Cardiac muscle cell (in vitro differentiated cells and primary cell): ENCODE measurements around the gene DIAPH1. TPM values are rescaled to one million over a fixed set of nuclear protein-coding genes. Genes with fewer than 3 reads are reported as not detected.
A peak's percentile ranks its signal among the peaks of the same experiment; 100 is the strongest.

ENCODE experiments used
- DNase-seq, 2 donors: peaks; one replicate each; pipeline versions ENCODE4 v3.0.0 to v3.0.0-alpha.2; 2010 to 2017; ENCODE audit warnings: low read depth in 1 of 2, low spot score in 1 of 2
- H3K27ac ChIP-seq: fragments of 200-600 bp; sonication (generic); 2 replicates; pipeline ENCODE4 v1.5.1; 2016
- H3K27me3 ChIP-seq: fragments of 200-600 bp; sonication (generic); 2 replicates; pipeline ENCODE4 v1.6.0; 2016; ENCODE audit warnings: control low read depth
- H3K36me3 ChIP-seq: fragments of 200-600 bp; sonication (generic); 2 replicates; pipeline ENCODE4 v1.5.1; 2016; ENCODE audit warnings: control low read depth
- H3K4me1 ChIP-seq: fragments of 200-600 bp; sonication (generic); 2 replicates; pipeline ENCODE4 v1.8.1; 2017; ENCODE audit warnings: low read depth, mild to moderate bottlenecking, mixed run types
- H3K4me3 ChIP-seq: fragments of 200-600 bp; sonication (generic); 2 replicates; pipeline ENCODE4 v1.5.1; 2016; ENCODE audit warnings: mild to moderate bottlenecking
- H3K9me3 ChIP-seq: fragments of 200-600 bp; sonication (generic); 2 replicates; pipeline ENCODE4 v1.5.1; 2017; ENCODE audit warnings: low read depth, mild to moderate bottlenecking, control low read depth
- polyA plus RNA-seq: library from polyadenylated mRNA; unstranded; fragments of >200 nt; fragmentation: Nextera tagmentation; extraction: Ambion mirVana; gene quantifications from 2 replicates; pipeline ENCODE4 v1.2.1, GENCODE V29; 2016
- total RNA-seq: library from RNA; depleted of rRNA; stranded (reverse); fragments of >200 nt; gene quantifications from 2 replicates; pipeline ENCODE4 v1.2.3, GENCODE V29; 2016
- TF ChIP-seq, protein P1 (sequence below): IDR thresholded peaks from 2 replicates; pipeline ENCODE4 v1.5.1; 2012; ENCODE audit warnings: low read depth, mild to moderate bottlenecking, low read length

The DIAPH1 gene
- total and polyA plus RNA-seq, 2 experiments from 2014 or later, result 24.0 to 24.4 TPM

DNA sequence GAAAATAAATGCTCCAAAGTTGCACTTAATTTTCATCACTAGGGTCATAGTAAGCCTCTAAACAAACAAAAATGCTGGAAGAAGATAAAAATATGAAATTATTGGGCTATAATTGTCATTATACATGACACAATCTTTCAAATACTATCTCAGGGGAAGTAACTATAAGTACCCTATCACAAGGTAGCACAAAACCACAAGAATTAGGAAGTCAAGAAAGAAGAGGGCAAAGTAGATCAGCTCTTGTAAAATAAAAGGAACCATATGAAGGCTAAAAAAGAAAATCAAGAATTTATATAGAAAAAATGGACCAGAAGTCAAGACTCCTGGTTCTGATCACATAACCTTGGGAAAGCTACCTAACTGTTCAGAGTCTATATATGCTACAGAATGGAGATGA lies 48.1 kb downstream of the DIAPH1 start:
- Histone ChIP-seq H3K27me3 (no peaks in the 10 kb centered on the region), H3K4me3 (no peak overlapping the region), H3K9me3 (no peaks in the 10 kb centered on the region), H3K36me3 (peaks cover 12% of the 10 kb centered on the region), H3K27ac (no peak overlapping the region), H3K4me1 (no peaks in the 10 kb centered on the region)
- DNase-seq, result no peak
- TF ChIP-seq, protein P1, sequence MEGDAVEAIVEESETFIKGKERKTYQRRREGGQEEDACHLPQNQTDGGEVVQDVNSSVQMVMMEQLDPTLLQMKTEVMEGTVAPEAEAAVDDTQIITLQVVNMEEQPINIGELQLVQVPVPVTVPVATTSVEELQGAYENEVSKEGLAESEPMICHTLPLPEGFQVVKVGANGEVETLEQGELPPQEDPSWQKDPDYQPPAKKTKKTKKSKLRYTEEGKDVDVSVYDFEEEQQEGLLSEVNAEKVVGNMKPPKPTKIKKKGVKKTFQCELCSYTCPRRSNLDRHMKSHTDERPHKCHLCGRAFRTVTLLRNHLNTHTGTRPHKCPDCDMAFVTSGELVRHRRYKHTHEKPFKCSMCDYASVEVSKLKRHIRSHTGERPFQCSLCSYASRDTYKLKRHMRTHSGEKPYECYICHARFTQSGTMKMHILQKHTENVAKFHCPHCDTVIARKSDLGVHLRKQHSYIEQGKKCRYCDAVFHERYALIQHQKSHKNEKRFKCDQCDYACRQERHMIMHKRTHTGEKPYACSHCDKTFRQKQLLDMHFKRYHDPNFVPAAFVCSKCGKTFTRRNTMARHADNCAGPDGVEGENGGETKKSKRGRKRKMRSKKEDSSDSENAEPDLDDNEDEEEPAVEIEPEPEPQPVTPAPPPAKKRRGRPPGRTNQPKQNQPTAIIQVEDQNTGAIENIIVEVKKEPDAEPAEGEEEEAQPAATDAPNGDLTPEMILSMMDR, result no peak

DNA sequence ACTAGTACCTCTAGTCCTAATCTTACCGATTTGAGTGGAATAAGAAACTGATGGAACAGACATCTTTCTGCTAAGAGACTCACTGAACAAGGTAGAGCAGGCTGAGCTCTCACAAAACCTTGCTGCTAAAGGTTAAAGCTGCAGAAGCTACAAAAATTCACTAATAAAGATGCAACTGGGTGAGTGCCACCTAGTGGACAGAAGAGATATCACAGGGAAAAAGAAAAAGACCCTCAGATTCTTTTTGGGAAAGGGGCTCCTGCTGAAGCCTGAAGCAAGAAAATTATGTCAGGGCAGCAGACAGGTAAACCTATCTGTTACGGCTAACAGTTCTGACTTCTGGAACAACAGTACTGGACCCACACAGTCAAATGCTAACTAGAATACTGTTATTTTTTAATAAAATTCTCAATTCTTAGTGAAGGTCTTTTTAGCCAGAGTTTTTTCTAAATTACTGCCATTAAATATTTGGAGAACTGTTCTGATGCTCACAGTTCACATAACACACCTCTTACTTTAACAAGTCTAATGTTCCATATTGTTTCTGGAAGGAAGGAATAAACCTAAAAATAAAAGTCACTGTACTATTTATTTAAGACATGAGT lies 51.2 kb downstream of the DIAPH1 start:
- TF ChIP-seq, protein P1, result peak; percentile 85
- Histone ChIP-seq H3K36me3 (no peaks in the 10 kb centered on the region), H3K4me1 (no peaks in the 10 kb centered on the region), H3K9me3 (no peaks in the 10 kb centered on the region), H3K27ac (no peak overlapping the region), H3K4me3 (no peak overlapping the region), H3K27me3 (no peaks in the 10 kb centered on the region)
- peak; percentile 29 to 31 for DNase-seq

DNA sequence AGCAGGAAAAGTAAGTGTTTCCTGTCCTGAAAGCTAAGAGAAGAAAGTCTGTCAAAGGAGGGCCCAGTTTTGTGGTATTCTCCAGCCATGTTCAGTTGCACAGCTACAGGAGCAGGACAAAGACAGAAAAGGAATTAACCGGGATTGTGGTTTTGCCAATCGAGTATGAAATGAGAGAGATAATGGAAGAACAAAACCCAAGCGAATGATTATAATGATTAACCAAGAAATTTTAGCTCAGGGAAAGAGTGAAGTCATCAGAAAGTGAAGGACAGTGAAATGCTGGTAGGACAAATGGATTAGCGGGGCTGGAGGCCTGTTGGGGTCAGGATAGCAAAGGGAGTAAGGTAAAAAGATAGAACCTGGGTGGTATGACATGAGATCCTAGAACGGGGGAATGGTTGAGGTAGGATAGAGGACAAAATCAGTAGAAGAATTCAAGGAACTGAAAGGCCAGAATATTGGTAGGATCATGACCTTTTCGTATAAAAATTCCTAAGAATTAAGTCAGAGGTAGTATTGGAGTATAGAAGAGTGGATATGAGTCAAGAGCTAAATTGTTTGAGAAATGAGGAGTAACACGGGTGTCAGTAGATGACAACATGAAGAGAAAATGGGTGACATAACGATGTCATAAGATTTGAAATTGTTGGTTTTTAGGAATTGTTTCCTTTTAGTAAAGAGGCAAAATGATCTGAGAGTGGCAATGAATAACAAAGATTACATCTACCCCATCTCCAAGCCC lies 52.8 kb downstream of the DIAPH1 start:
- Histone ChIP-seq H3K27ac (no peak overlapping the region), H3K4me1 (no peaks in the 10 kb centered on the region), H3K4me3 (no peak overlapping the region), H3K9me3 (no peaks in the 10 kb centered on the region), H3K36me3 (no peaks in the 10 kb centered on the region), H3K27me3 (no peaks in the 10 kb centered on the region)
- no peak for DNase-seq
- TF ChIP-seq, protein P1, result no peak

DNA sequence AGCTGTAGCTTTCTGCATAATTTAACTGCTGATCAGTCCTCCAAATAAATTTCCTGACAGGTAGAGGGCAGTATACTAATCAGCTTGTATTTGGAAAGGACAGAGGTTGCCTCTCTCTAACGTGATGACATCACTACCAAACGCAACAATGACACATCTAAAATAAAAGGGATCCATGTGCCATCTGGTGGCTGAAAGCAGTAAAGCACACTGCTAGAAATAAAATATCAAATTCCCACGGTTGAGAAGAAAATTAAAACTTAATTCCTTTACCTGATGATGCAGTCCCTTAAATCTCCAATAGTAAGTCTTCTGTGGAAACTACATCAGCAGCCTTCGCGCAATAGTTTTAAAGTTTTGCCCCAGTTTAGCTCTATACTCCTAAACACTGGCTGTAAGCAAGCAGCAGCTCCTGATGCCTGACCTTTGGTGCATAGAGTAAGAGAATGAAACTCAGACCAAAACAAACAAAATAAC lies 54.5 kb downstream of the DIAPH1 start:
- DNase-seq, result peak; percentile 92 to 97
- no peaks in the 10 kb centered on the region for H3K9me3 ChIP-seq
- peak overlapping the region; percentile 57 for H3K27ac ChIP-seq
- TF ChIP-seq, protein P1, result peak; percentile 92
- no peaks in the 10 kb centered on the region for H3K36me3 ChIP-seq
- no peak overlapping the region for H3K4me3 ChIP-seq
- peaks cover 13% of the 10 kb centered on the region for H3K4me1 ChIP-seq
- no peaks in the 10 kb centered on the region for H3K27me3 ChIP-seq

DNA sequence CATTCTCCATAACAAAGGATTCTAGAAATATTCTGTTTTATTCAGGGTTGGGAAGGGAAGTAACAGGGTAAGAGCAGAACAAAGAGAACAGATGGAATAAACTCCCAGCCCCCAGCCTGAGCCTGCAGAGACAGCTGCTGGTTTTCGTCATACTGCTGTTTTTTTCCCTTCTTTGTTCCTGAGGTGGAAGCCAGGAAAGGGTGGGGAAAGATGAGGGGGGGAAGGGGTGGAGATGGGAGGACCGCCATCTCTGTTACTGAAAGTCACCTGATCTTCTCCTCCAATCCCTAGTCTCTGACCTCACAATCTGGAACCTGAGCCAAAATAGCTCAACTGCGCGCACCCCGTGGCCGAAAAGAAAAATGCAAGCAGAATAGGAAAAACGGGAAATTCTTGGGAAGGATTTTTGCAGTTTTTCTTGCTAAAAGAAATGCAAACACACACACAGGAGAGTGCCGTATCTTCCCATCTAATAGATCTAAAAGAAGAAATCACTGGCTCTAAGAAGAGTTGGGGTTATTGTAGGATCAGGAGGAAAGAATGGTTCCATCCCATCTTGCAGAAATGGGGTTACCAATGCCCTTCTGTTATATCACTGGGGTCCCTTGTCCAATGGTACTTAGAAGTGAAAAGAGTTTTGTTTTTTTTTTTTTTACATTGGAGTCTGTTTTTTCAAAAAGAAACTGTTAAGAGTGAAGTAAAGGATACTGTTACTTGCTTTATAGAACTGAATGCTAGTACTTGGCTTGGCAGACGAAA lies 57.9 kb downstream of the DIAPH1 start:
- Histone ChIP-seq H3K9me3 (no peaks in the 10 kb centered on the region), H3K4me3 (peak overlapping the region; percentile 13), H3K36me3 (no peaks in the 10 kb centered on the region), H3K27me3 (no peaks in the 10 kb centered on the region), H3K4me1 (peaks cover 14% of the 10 kb centered on the region), H3K27ac (peak overlapping the region; percentile 97)
- DNase-seq, result peak; percentile 95 to 99
- TF ChIP-seq, protein P1, result peak; percentile 86
